Right cardiac atrium (tissue), 5 donors: Measurements from ENCODE around the gene ZNF330. TPM values are rescaled to one million over a fixed set of nuclear protein-coding genes. Genes with fewer than 3 reads are reported as not detected.
"Not testable (repeated sequence)": the region's sequence is repeated elsewhere in the genome, so short reads cannot be mapped to it uniquely, and the experiment has no call there.

Experiments used
- ATAC-seq, 2 donors: fragments of 200-7000 bp; cut with Tn5 transposase; one replicate each; pipeline versions ENCODE4 v1.8.0 to v1.9.1; 2020; ENCODE audit warnings: moderate library complexity in 2 of 2, mild to moderate bottlenecking in 1 of 2
- DNase-seq, 3 donors: peaks; one replicate each; pipeline ENCODE4 v3.0.0-alpha.2; 2020
- H3K27ac ChIP-seq: one replicate; pipeline ENCODE4 v1.5.1; 2013; ENCODE audit warnings: mild to moderate bottlenecking, low read length, control low read depth, moderate library complexity
- H3K27me3 ChIP-seq: one replicate; pipeline ENCODE4 v1.6.1; 2013; ENCODE audit not compliant: control insufficient read depth, insufficient read depth
- H3K4me1 ChIP-seq: one replicate; pipeline ENCODE4 v1.6.1; 2013; ENCODE audit warnings: low read length; ENCODE audit not compliant: control insufficient read depth, insufficient read depth
- H3K4me3 ChIP-seq: one replicate; pipeline ENCODE4 v1.5.1; 2013; ENCODE audit warnings: low read length, control low read depth
- H3K9me3 ChIP-seq: one replicate; pipeline ENCODE4 v1.6.1; 2013; ENCODE audit warnings: low read length; ENCODE audit not compliant: control insufficient read depth
- WGBS: extraction: QIAGEN DNeasy Blood & Tissue Kit; methylation state at CpG from one replicate; pipeline ENCODE4 v1.1.7; 2013; 5-methylcytosine and 5-hydroxymethylcytosine counted together
- intact Hi-C, 4 donors: fragments of 100-400 bp; cut with DNase I; formaldehyde crosslinking; loops; one replicate each; pipeline versions ENCODE4 v1.11.0 to v1.14.0; 2022 to 2023
- polyA plus RNA-seq: library from polyadenylated mRNA; stranded (reverse); fragments of 200-250 nt; gene quantifications from one replicate; pipeline ENCODE4 v1.2.3, GENCODE V29; 2013
- total RNA-seq, 4 donors: library from RNA; stranded (reverse); fragmentation: NEBNext Ultra II Directional; extraction: Animal tissue kit (Norgen Biotek cat#: 25700); gene quantifications; one replicate each; pipeline ENCODE4 v1.2.1, GENCODE V29; 2021
- donor health status: healthy with polysubstance abuse.
- donor health status: DM: no; HTN: yes; CAD: no.
- donor health status: DM: no; HTN: no; CAD: no.
- donor health status: DM: no; HTN: yes; CAD: no; lungs with severe emphysema.
- donor health status: DM: yes; HTN: yes; CAD: no.

ZNF330 gene
- total and polyA plus RNA-seq, 5 donors, result 57.4 to 77.0 (median 67.7) TPM

- ATAC-seq, result no peak
These were observed 24.3 kb upstream of the ZNF330 start for GRCh38 chr4:141196227-141196933.

GRCh38 chr4:141207961-141208360 lies 12.7 kb upstream of the ZNF330 start:
- H3K27ac ChIP-seq, result peak overlapping the region; percentile 17
- 68% methylated on average over 5 of the region's 5 CpGs for WGBS
- ATAC-seq (no peak), DNase-seq (no peak)
- H3K4me1 ChIP-seq, result no peaks in the 10 kb centered on the region
- H3K4me3 ChIP-seq, result no peak overlapping the region
- H3K9me3 ChIP-seq, result no peaks in the 10 kb centered on the region
- H3K27me3 ChIP-seq, result no peaks in the 10 kb centered on the region
- intact Hi-C loops, result no loop called here

More at GRCh38 chr4:141196227-141196933, 24.3 kb upstream of the ZNF330 start:
- H3K9me3 ChIP-seq, result no peaks in the 10 kb centered on the region
- intact Hi-C loops, result no loop called here
- H3K4me1 ChIP-seq, result no peaks in the 10 kb centered on the region
- WGBS, result 74% methylated on average over 1 of the region's 1 CpG
- no peak for DNase-seq
- no peak overlapping the region for H3K27ac ChIP-seq
- no peak overlapping the region for H3K4me3 ChIP-seq
- no peaks in the 10 kb centered on the region for H3K27me3 ChIP-seq

- no peak for ATAC-seq
- intact Hi-C loops, result no loop called here
- 50% methylated on average over 3 of the region's 3 CpGs for WGBS
- Histone ChIP-seq H3K4me3 (no peak overlapping the region), H3K9me3 (no peaks in the 10 kb centered on the region), H3K4me1 (no peaks in the 10 kb centered on the region), H3K27ac (no peak overlapping the region), H3K27me3 (no peaks in the 10 kb centered on the region)
- no peak for DNase-seq
These were observed 10.5 kb upstream of the ZNF330 start for GRCh38 chr4:141210168-141210567.

- Histone ChIP-seq H3K4me3 (no peak overlapping the region), H3K27me3 (no peaks in the 10 kb centered on the region), H3K27ac (no peak overlapping the region), H3K4me1 (no peaks in the 10 kb centered on the region), H3K9me3 (no peaks in the 10 kb centered on the region)
- intact Hi-C loops, result no loop called here
- ATAC-seq, result peak; percentile 22 to 48
- 87% methylated on average over 26 of the region's 26 CpGs for WGBS
- DNase-seq, result peak in 1 of 3 donors; percentile 55
These were observed 7.1 kb upstream of the ZNF330 start for GRCh38 chr4:141213550-141213991.

- H3K27ac ChIP-seq, result no peak overlapping the region
- intact Hi-C loops, result no loop called here
- ATAC-seq (no peak), DNase-seq (no peak)
- no peak overlapping the region for H3K4me3 ChIP-seq
- no peaks in the 10 kb centered on the region for H3K9me3 ChIP-seq
- no peaks in the 10 kb centered on the region for H3K27me3 ChIP-seq
- no peaks in the 10 kb centered on the region for H3K4me1 ChIP-seq
These were observed 5.7 kb upstream of the ZNF330 start for GRCh38 chr4:141215030-141215429.

- Histone ChIP-seq H3K4me1 (no peaks in the 10 kb centered on the region), H3K27me3 (no peaks in the 10 kb centered on the region), H3K4me3 (no peak overlapping the region), H3K27ac (no peak overlapping the region), H3K9me3 (no peaks in the 10 kb centered on the region)
- no peak for ATAC-seq
- intact Hi-C loops, result no loop called here
- WGBS, result 65% methylated on average over 5 of the region's 5 CpGs
- DNase-seq, result no peak
These were observed 4.5 kb upstream of the ZNF330 start for GRCh38 chr4:141216002-141216761.

GRCh38 chr4:141220271-141220670 lies 424 bp upstream of the ZNF330 start:
- 69% methylated on average over 7 of the region's 7 CpGs for WGBS
- Histone ChIP-seq H3K27ac (peak overlapping the region; percentile 0), H3K4me3 (peak overlapping the region; percentile 66), H3K9me3 (no peaks in the 10 kb centered on the region), H3K27me3 (no peaks in the 10 kb centered on the region), H3K4me1 (no peaks in the 10 kb centered on the region)
- DNase-seq (no peak), ATAC-seq (peak in 1 of 2 donors; percentile 3)
- intact Hi-C loops, result no loop called here

GRCh38 chr4:141223418-141223817 lies 2.7 kb downstream of the ZNF330 start:
- intact Hi-C loops, result no loop called here
- DNase-seq (no peak), ATAC-seq (no peak)
- no peak overlapping the region for H3K27ac ChIP-seq
- no peaks in the 10 kb centered on the region for H3K4me1 ChIP-seq
- H3K27me3 ChIP-seq, result no peaks in the 10 kb centered on the region
- WGBS, result 75% methylated on average over 1 of the region's 1 CpG
- H3K9me3 ChIP-seq, result no peaks in the 10 kb centered on the region
- H3K4me3 ChIP-seq, result no peak overlapping the region

- H3K9me3 ChIP-seq, ATAC-seq, DNase-seq, H3K27me3 ChIP-seq, H3K27ac ChIP-seq, intact Hi-C loops, H3K4me3 ChIP-seq, H3K4me1 ChIP-seq: not testable (repeated sequence)
- WGBS, result 98% methylated on average over 5 of the region's 5 CpGs
These were observed 6.6 kb downstream of the ZNF330 start for GRCh38 chr4:141227280-141227679.

- no peaks in the 10 kb centered on the region for H3K27me3 ChIP-seq
- no peak for ATAC-seq
- WGBS, result 92% methylated on average over 5 of the region's 5 CpGs
- no peaks in the 10 kb centered on the region for H3K4me1 ChIP-seq
- H3K27ac ChIP-seq, result no peak overlapping the region
- intact Hi-C loops, result no loop called here
- no peak overlapping the region for H3K4me3 ChIP-seq
- no peak for DNase-seq
- no peaks in the 10 kb centered on the region for H3K9me3 ChIP-seq
These were observed 8.9 kb downstream of the ZNF330 start for GRCh38 chr4:141229408-141230101.

- no peaks in the 10 kb centered on the region for H3K9me3 ChIP-seq
- no peaks in the 10 kb centered on the region for H3K27me3 ChIP-seq
- DNase-seq (no peak), ATAC-seq (no peak)
- H3K27ac ChIP-seq, result no peak overlapping the region
- H3K4me1 ChIP-seq, result no peaks in the 10 kb centered on the region
- 83% methylated on average over 3 of the region's 3 CpGs for WGBS
- H3K4me3 ChIP-seq, result no peak overlapping the region
- intact Hi-C loops, result no loop called here
These were observed 13.0 kb downstream of the ZNF330 start for GRCh38 chr4:141233673-141234072.
